ENCODE data around the gene CTPS1.

The CTPS1 gene

DNA sequence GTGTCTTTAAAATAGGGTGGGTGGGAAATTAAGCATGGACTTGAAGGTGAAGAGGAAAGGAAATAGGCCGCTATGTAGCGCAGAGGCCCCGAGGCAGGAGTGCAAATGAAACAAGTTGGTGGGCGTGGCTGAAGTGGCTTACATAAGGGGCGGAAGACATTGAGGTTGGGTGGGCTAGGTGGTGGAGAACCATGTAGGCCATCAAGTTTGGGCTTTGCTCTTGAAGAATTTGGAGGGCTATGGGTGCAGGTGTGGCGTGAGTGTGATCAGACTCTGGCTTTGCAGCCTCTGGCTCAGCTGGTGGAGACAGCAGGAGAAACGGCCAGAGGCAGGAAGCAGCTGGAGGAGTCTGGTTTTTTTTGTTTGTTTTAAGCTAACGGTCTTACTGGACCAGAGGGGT, 35.4 kb downstream of the CTPS1 start:
- no peaks in the 10 kb centered on the region for H3K27me3 ChIP-seq (ENCODE audit: insufficient read depth, poor library complexity, severe bottlenecking)
- H3K27ac ChIP-seq (replicated peaks), result no peak overlapping the region
- DNase-seq (ENCODE audit: low read depth in 1 of 2, low spot score in 1 of 2), result no peak
- no peak overlapping the region for H3K4me3 ChIP-seq (replicated peaks; ENCODE audit: insufficient read depth, low read length)
- TF ChIP-seq POLR2AphosphoS5 (IDR thresholded peaks at IDR 0.05; ENCODE audit: low read depth) (no peak), GABPA (IDR thresholded peaks at IDR 0.05; ENCODE audit: low read depth) (no peak), CTCF (IDR thresholded peaks at IDR 0.05; ENCODE audit: insufficient read depth, low read length) (no peak), SPI1 (IDR thresholded peaks at IDR 0.05; ENCODE audit: borderline replicate concordance, low read depth) (no peak)
- TF ChIP-seq, protein P1, sequence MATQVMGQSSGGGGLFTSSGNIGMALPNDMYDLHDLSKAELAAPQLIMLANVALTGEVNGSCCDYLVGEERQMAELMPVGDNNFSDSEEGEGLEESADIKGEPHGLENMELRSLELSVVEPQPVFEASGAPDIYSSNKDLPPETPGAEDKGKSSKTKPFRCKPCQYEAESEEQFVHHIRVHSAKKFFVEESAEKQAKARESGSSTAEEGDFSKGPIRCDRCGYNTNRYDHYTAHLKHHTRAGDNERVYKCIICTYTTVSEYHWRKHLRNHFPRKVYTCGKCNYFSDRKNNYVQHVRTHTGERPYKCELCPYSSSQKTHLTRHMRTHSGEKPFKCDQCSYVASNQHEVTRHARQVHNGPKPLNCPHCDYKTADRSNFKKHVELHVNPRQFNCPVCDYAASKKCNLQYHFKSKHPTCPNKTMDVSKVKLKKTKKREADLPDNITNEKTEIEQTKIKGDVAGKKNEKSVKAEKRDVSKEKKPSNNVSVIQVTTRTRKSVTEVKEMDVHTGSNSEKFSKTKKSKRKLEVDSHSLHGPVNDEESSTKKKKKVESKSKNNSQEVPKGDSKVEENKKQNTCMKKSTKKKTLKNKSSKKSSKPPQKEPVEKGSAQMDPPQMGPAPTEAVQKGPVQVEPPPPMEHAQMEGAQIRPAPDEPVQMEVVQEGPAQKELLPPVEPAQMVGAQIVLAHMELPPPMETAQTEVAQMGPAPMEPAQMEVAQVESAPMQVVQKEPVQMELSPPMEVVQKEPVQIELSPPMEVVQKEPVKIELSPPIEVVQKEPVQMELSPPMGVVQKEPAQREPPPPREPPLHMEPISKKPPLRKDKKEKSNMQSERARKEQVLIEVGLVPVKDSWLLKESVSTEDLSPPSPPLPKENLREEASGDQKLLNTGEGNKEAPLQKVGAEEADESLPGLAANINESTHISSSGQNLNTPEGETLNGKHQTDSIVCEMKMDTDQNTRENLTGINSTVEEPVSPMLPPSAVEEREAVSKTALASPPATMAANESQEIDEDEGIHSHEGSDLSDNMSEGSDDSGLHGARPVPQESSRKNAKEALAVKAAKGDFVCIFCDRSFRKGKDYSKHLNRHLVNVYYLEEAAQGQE (IDR thresholded peaks at IDR 0.05; ENCODE audit: insufficient replicate concordance, low read depth), result no peak

- Histone ChIP-seq H3K4me3 (replicated peaks; ENCODE audit: insufficient read depth, low read length) (no peak overlapping the region), H3K27ac (replicated peaks) (no peak overlapping the region)
- TF ChIP-seq SPI1 (IDR thresholded peaks at IDR 0.05; ENCODE audit: borderline replicate concordance, low read depth) (no peak), CTCF (IDR thresholded peaks at IDR 0.05; ENCODE audit: insufficient read depth, low read length) (no peak), GABPA (IDR thresholded peaks at IDR 0.05; ENCODE audit: low read depth) (no peak), POLR2AphosphoS5 (IDR thresholded peaks at IDR 0.05; ENCODE audit: low read depth) (no peak)
- TF ChIP-seq, protein P1 (IDR thresholded peaks at IDR 0.05; ENCODE audit: insufficient replicate concordance, low read depth), result no peak
Observed at GRCh38 chr1:41015281-41015896, 35.9 kb downstream of the CTPS1 start.

GRCh38 chr1:41015897-41016470, 36.5 kb downstream of the CTPS1 start:
- Histone ChIP-seq H3K27me3 (ENCODE audit: insufficient read depth, poor library complexity, severe bottlenecking) (no peaks in the 10 kb centered on the region), H3K27ac (replicated peaks) (no peak overlapping the region), H3K4me3 (replicated peaks; ENCODE audit: insufficient read depth, low read length) (no peak overlapping the region)
- no peak for TF ChIP-seq CTCF (IDR thresholded peaks at IDR 0.05; ENCODE audit: insufficient read depth, low read length)
- TF ChIP-seq, protein P1 (IDR thresholded peaks at IDR 0.05; ENCODE audit: insufficient replicate concordance, low read depth), result no peak
- TF ChIP-seq SPI1 (IDR thresholded peaks at IDR 0.05; ENCODE audit: borderline replicate concordance, low read depth), result no peak
- TF ChIP-seq POLR2AphosphoS5 (IDR thresholded peaks at IDR 0.05; ENCODE audit: low read depth), result no peak
- TF ChIP-seq GABPA (IDR thresholded peaks at IDR 0.05; ENCODE audit: low read depth), result no peak
- DNase-seq (ENCODE audit: low read depth in 1 of 2, low spot score in 1 of 2), result no peak

More at GRCh38 chr1:41015281-41015896, 35.9 kb downstream of the CTPS1 start:
- no peak for DNase-seq (ENCODE audit: low read depth in 1 of 2, low spot score in 1 of 2)
- no peaks in the 10 kb centered on the region for H3K27me3 ChIP-seq (ENCODE audit: insufficient read depth, poor library complexity, severe bottlenecking)

All from HL-60 (cell line).